NCI-H2227 treated with DMSO at 0.1 percent for 48 hours (cell line): ENCODE data around the gene ABCC5.
"Not testable (repeated sequence)": the region's sequence is repeated elsewhere in the genome, so short reads cannot be mapped to it uniquely, and the experiment has no call there.

Experiments used
- DNase-seq: peaks from one replicate; lab custom pipeline; 2025; lab: John Stamatoyannopoulos, UW

The ABCC5 gene

DNA sequence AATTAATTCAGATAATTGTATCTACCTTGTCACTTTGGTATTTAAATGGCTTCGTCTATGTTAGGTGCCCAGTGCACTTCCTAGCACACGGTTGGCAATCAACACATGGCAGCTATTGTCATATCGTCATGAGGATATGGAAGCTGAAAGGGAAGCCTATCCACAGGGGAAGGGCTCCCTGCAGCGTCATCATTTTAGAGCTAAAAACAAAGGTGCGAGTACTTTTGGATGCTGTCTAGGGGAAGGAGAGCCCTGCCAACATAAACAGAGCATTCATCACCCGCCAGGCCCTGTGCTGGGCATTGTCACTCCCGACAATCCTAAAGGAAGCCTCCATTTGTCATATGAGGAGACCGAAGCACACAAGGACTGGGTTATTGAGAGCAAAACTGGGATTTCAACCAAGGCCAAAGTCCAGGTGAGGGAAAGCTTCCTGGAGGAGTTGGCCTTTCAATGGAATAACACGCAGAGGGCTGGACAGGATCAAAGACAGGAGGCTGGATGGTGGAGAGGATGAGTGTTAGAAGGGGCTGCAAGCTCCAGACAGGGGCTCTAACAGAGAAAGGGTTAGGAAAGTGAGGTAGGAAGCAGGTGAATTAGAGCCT, 125.0 kb downstream of the ABCC5 start:
- DNase-seq = no peak

DNA sequence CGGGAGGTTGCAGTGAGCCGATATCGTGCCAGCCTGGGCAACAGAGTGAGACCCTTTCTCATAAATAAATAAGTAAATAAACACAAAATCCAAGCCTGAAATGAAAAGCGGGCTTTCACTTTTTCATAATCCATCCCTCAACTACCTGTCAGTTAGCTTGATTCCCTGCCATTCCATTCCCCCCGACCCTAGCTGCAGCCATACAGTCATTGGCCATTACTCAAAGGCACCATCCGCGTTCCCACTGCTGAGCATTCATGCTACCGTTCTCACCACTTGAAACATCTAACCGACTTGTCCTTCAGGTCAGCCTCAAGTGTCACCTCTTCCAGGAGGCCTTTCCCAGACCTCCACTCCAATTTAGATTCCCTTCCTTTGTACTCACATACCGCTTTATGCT, 131.9 kb downstream of the ABCC5 start:
- no peak for DNase-seq

DNA sequence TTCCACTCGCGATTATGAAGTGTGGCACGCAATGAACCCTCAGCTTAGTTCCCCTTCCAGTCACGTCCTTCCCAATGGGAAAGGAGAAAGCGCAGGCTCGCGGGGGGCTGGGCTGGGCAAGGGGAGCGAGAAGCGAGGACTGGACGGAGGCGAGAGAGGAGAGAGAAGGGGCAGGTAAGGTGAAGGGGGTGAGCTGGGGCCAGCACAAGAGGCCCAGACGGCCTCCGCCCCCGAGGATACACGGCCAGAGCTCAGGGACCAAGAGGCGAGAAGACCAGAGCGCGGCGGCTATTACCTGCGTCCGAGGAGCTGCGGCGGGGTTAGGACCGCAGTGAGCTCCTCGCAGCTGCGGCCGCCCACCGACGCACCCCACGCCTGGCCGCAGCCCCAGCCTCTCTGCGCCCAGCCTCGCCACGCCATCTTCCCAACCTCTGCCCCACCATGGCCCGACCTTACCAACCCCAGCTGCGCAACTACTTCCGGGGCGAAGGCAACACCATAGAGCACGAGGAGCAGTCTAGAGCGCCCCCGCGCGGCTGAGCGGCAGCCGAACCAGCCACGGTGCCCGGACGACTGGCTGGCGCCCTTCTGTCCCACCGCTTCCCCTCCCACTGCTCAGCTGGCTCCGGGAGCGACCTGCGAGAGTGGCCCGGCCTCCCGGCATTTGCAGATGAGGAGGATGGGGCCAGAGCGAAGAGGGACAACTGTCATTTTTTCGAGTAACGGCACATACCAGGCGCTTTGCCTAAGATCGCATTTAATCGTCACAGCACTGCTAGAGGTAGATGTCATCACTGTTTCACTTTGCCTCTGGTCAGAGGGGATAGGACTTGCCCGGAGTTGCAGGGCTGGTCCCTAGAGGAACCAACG, 133.0 kb downstream of the ABCC5 start, which contains the start of gene PARL:
Gene PARL (minus strand): TSS at position 454 of the 870 bp plus-strand sequence. CDS start 34 bp downstream, at position 420.
- peak; percentile 92 for DNase-seq

DNA sequence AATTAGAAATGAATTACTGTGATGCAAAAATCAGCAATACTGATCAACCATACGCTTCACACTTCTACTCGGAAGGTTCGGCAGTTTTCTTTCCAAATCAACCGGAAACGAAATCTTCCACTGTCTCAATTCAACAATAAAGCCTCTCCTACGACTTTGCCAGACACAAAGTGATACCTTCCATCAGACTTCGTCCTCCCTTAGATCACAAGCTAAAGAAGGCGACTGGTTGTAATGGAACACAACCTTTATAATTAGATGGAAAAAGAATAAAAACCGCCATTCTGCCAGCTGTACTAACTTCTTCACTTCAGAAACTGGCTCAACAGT, 133.6 kb downstream of the ABCC5 start:
- no peak for DNase-seq

DNA sequence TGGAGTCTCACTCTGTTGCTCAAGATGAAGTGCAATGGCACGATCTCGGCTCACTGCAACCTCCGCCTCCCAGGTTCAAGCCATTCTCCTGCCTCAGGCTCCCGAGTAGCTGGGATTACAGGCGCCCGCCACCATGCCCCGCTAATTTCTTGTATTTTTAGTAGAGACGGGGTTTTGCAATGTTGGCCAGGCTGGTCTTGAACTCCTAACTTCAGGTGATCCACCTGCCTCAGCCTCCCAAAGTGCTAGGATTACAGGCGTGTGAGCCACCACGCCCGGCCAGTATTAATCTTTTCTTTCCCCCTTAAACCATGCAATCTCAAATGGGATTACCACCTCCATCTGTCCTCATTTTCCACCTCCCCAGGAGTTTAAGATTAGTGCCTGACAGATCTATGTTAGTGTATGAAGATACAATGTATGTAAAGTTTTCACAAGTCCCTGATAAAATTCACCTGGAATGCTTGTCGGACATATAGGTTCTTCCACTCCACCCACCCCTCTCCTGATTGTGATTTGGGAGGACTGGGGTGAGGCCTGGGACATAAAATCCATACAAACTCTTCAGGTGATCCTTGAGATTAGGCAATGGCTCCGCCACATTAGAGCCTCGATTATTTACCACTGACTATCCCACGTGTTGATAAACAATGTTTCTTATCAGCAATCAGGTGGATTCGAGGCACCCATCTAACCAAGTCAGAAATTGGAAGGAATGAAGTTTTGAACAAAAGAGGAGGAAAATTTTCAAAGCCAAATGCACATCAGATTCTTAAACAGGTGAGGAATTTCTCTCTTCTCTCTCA, 134.2 kb downstream of the ABCC5 start:
- no peak for DNase-seq

DNA sequence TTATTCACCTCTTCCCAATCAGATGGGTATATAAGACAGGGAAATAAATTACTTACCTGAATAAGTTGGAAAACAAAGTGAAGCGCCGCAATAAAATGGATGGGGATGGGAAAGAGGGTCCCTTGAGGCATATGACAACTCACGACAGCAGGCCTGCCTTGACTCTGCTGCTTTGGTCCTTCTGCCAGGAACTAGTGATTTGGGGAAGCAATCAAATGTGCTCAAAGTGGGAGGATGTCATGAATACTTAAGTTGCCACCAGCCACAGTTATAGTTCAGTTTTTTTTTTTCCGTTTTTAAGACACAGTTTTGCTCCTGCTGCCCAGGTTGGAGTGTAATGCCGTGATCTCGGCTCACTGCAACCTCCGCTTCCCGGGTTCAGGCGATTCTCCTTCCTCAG, 137.6 kb downstream of the ABCC5 start:
- DNase-seq = no peak

DNA sequence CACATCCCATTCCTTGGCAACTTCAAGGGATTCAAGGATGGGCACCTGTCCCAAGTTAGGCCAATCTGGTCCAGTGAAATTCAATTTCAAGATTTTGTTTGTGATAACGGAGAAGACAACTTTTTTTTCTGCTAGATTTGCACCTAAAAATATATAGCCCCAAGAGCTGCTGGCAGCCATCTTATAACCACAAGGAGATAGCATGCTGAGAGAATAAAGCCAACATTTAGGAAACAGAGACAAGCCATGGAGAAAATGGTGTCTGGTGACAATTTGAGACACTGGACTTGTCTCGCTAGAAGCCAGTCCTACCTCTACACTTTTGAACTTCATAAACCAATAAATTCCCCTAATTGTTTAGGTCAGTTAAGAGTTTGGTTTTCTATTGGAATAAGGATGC, 138.4 kb downstream of the ABCC5 start:
- no peak for DNase-seq

DNA sequence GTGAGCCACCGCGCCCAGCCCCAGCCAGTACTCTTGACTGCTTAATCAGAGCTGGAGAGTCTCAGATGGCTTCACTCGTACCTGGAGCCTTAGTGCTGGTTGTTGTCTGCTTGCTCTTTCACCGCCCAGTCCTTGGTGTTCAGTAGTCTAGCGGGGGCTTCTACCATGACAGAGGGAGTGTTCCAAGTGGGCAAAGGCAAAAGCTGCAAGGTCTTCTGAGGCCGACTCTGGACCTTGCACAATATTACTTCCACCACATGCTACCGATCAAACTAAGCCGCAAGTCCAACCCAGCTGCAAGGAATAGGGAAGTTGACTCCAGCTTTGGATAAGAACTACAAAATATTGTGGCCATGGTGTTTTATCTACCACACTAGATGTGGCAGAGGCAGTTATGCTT, 139.6 kb downstream of the ABCC5 start:
- no peak for DNase-seq

DNA sequence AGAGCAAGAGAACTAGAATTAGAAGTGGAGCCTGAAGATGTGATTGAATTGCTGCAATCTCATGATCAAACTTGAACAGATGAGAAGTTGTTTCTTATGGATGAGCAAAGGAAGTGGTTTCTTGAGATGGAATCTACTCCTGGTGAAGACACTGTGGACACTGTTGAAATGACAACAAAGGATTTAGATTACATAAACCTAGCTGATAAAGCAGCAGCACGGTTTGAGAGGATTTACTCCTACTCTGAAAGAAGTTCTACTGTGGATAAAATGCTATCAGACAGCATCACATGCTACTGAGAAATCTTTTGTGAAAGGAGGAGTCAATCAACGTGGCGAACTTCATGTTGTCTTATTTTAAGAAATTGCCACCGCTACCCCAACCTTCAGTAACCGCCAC, 140.5 kb downstream of the ABCC5 start:
- DNase-seq = not testable (repeated sequence)

DNA sequence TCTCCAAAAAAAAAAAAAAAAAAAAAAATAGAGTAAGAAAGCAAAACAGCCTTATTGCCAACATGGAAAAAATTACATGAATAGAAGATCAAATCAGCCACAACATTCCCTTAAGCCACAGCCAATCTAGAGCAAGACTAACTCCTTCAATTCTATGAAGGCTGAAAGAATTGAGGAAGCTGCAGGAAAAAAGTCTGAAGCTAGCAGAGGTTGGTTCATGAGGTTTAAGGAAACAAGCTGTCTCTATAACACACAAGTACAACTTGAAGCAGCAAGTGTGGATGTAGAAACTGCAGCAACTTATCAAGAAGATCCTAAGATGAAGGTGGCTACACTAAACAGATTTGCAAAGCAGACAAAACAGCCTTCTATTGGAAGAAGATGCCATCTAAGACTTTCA, 142.3 kb downstream of the ABCC5 start:
- DNase-seq = no peak

DNA sequence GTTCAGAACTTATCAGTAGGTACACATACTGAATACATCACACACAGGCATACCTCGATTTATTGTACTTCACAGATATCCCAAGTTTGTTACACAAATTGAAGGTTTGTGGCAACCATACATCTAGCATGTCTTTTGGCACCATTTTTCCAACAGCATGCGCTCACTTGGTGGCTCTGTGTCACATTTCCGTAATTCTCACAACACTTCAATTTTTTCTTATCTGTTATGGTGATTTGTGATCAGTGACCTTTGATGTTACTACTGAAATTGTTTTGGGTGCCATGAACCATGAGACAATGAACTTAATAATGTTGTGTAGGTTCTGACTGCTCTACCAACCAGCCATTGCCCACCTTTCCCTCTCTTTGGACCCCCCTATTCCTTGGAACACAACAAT, 143.8 kb downstream of the ABCC5 start:
- no peak for DNase-seq

DNA sequence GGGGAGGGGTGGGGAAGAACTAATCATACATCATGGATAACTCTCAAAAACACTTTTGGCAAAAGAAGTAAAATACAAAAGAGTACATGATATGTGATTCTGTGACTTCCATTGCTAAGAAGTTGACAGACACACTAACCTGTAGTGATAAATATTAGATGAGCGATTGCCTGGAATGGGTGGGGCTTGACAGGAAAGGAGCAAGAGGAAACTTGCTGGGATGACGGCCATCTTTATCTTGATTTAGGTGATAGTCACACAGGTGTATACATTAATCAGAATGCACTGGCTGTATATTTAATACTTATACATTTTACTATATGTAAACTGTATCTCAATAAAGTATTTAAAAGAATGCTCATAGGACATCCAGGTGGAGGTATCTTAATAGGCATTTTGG, 146.1 kb downstream of the ABCC5 start:
- no peak for DNase-seq

DNA sequence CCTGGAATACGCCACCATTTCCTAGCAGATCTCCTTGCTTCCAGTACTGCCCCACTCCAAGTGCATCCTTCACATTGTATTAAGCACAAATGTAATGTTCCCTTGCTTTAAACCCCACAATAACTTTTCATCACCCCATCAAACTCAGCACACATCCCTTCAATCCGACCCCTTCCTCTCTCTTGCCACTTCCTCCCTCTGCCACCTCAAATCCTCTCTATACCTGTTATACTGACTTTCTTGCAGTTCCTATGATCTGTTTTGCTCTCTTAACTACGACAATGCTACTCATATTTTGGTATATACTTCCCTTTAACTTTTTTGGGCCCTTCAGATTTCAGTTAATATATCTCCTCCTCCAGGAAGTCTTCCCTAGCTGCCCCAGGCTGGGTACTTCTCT, 147.1 kb downstream of the ABCC5 start:
- no peak for DNase-seq
